Mammary epithelial cell (primary cell): ENCODE results near the gene SRGAP2B.
"Not testable (repeated sequence)": the region's sequence is repeated elsewhere in the genome, so short reads cannot be mapped to it uniquely, and the experiment has no call there.

Experiments
- CTCF ChIP-seq, 2 donors: IDR thresholded peaks in 1 of 2; conservative IDR thresholded peaks in 1 of 2; 2 replicates each; pipeline ENCODE4 v1.5.1; 2011 to 2012; ENCODE audit warnings: inconsistent platforms in 2 of 2, low read length in 2 of 2, mild to moderate bottlenecking in 2 of 2, control low read depth in 1 of 2, low read depth in 1 of 2; ENCODE audit not compliant: insufficient read depth in 1 of 2; ENCODE audit errors: extremely low read depth in 1 of 2
- EZH2 ChIP-seq: IDR thresholded peaks from 2 replicates; pipeline ENCODE4 v1.6.1; 2012; ENCODE audit warnings: low read length, inconsistent platforms, borderline replicate concordance

DNA sequence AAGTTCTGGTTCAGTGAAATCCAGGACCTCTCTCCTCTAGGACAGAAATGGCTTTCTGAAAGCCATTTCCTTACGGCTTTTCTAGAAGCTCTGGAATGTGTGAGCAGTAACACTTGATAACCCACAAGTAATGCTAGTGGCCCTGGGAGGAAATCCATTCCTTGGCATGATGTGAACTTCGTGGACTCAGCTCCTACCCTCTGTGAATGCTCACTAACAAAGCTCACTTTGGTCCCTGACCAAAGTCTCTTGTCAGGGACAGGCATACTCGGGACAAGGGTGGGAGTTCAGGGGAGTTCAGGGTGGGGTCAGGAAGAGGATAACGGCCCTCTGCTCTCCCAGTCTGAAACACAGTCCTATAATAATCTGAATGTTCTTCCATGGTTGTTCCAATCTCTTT is 172.3 kb downstream of the SRGAP2B start:
- TF ChIP-seq CTCF (conservative IDR thresholded peaks at IDR 0.05 in 1 of 2, IDR thresholded peaks at IDR 0.05 in 1 of 2; ENCODE audit: extremely low read depth in 1 of 2, insufficient read depth in 1 of 2, low read depth in 1 of 2, low read length in 2 of 2); EZH2: not testable (repeated sequence)
